NOMO-1 treated with DMSO at 0.1 percent for 48 hours (cell line): Measurements from ENCODE around the gene PFN1.

Experiments used
- DNase-seq: peaks from one replicate; lab custom pipeline; 2025; ENCODE audit not compliant: unreplicated experiment; lab: John Stamatoyannopoulos, UW

PFN1 gene

GRCh38 chr17:4897198-4897687, 51.1 kb downstream of the PFN1 start:
- DNase-seq: no peak

GRCh38 chr17:4896332-4897197, 51.8 kb downstream of the PFN1 start:
- DNase-seq: no peak

- DNase-seq: no peak
These were observed 52.5 kb downstream of the PFN1 start for GRCh38 chr17:4895657-4896331.
